NK-92 (cell line): ENCODE data around the gene SSNA1.

Experiments
- DNase-seq: peaks from one replicate; lab custom pipeline; 2025; ENCODE audit not compliant: unreplicated experiment; lab: John Stamatoyannopoulos, UW

Gene SSNA1

GRCh38 chr9:137199411-137200121, 11.1 kb downstream of the SSNA1 start:
- DNase-seq = no peak

- DNase-seq = peak; percentile 95
These were observed 12.1 kb downstream of the SSNA1 start, which contains the start of gene TPRN for GRCh38 chr9:137200311-137201204. TSS of gene TPRN (minus strand) at chr9:137200741. CDS start at chr9:137200711, 30 bp downstream.

- DNase-seq = no peak
These were observed 12.9 kb downstream of the SSNA1 start for GRCh38 chr9:137201205-137201868.

- no peak for DNase-seq
These were observed 14.5 kb downstream of the SSNA1 start for GRCh38 chr9:137202966-137203365.

GRCh38 chr9:137204731-137205125, 16.3 kb downstream of the SSNA1 start:
- no peak for DNase-seq

GRCh38 chr9:137205126-137206069, 16.9 kb downstream of the SSNA1 start, which contains the start of the genes NDOR1 and TMEM203:
TSS of gene NDOR1 (plus strand) at chr9:137205700. CDS start at chr9:137205778, 78 bp downstream.
TSS of gene TMEM203 (minus strand) at chr9:137205648. CDS start at chr9:137205414, 234 bp downstream.
- peak; percentile 71 for DNase-seq

- no peak for DNase-seq
These were observed 18.1 kb downstream of the SSNA1 start for GRCh38 chr9:137206602-137207001.

GRCh38 chr9:137211532-137211931, 23.1 kb downstream of the SSNA1 start:
- DNase-seq = no peak

- DNase-seq = no peak
These were observed 24.0 kb downstream of the SSNA1 start for GRCh38 chr9:137212520-137212919.

- no peak for DNase-seq
These were observed 24.9 kb downstream of the SSNA1 start for GRCh38 chr9:137213160-137214060.

- no peak for DNase-seq
These were observed 26.1 kb downstream of the SSNA1 start for GRCh38 chr9:137214620-137215019.

GRCh38 chr9:137215196-137215986, 26.9 kb downstream of the SSNA1 start:
- DNase-seq = no peak

GRCh38 chr9:137216188-137216965, 27.9 kb downstream of the SSNA1 start:
- DNase-seq = no peak

GRCh38 chr9:137217276-137218211, 29.1 kb downstream of the SSNA1 start:
- DNase-seq = no peak

GRCh38 chr9:137218212-137218753, 29.8 kb downstream of the SSNA1 start:
- DNase-seq = no peak

GRCh38 chr9:137218754-137219271, 30.3 kb downstream of the SSNA1 start:
- no peak for DNase-seq
